Measurements from ENCODE around the gene RNF182.
"Not testable (repeated sequence)": the region's sequence is repeated elsewhere in the genome, so short reads cannot be mapped to it uniquely, and the experiment has no call there.

RNF182 gene

DNA sequence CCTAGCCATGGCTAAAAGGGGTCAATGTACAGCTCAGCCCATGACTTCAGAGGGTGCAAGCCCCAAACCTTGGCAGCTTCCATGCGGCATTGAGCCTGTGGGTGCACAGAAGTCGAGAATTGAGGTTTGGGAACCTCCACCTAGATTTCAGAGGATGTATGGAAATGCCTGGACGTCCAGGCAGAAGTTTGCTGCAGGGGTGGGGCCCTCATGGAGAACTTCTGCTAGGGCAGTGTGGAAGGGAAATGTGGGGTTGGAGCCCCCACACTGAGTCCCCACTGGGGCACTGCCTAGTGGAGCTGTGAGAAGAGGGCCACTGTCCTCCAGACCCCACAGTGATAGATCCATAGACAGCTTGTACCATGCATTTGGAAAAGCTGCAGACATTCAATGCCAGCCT lies 47.9 kb downstream of the RNF182 start:
- not testable (repeated sequence) for DNase-seq

DNA sequence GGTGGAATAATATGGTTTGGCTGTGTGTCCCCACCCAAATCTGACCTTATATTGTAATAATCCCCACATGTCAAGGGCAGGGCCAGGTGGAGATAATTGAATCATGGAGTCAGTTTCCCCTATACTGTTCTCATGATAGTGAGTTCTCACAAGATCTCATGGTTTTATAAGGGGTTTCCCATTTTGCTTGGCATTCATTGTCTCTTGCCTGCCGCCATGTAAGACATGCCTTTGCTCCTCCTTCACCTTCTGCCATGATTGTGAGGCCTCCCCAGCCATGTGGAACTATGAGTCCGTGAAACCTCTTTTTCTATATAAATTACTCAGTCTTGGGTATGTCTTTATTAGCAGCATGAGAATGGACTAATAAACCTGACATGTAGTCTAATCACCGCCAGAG lies 48.7 kb downstream of the RNF182 start:
- not testable (repeated sequence) for DNase-seq

DNA sequence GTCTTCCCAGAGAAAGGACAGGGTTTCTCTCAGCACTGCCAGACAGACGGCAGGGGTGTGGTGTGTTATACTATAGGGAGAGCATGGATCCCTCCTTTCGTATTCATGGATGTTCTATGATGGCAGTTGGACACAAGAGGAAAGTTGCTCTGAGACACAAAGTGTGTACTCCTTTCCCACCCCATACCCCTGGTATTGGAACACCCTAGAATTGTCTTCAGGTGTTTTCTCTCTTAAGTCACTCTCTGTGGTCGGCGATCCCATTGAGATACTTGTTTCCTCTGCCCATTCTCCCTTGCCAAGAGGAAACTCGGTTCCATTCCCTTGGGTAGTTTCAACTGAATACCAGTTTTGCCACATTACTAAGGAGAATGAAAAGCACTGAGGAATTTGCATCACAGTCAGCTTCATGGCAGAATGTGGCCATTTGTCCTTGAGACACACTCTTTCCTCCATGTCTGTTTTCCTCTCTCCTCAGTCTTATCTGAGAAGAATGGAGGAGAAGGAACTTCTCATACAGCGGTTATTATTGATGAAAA lies 53.4 kb downstream of the RNF182 start:
- DNase-seq, result no peak

DNA sequence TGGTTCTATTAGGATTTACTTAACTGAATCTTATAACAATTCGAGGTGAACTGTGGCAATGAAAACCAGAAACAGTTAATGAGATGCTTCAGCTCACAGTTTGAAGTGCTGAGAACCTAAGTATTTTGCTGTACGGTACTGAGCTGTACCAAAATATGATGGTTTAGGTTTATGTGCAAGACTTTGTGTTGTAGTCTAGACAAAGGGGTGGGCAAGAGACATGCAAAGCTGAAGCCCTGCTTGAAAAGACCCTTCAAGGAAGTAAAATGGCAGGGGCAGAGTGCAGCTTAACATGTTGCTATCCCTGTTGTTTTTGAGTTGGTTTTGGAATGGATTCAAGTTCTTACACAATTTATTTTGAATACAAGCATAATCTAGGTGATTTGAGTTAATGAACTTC lies 54.0 kb downstream of the RNF182 start:
- no peak for DNase-seq

DNA sequence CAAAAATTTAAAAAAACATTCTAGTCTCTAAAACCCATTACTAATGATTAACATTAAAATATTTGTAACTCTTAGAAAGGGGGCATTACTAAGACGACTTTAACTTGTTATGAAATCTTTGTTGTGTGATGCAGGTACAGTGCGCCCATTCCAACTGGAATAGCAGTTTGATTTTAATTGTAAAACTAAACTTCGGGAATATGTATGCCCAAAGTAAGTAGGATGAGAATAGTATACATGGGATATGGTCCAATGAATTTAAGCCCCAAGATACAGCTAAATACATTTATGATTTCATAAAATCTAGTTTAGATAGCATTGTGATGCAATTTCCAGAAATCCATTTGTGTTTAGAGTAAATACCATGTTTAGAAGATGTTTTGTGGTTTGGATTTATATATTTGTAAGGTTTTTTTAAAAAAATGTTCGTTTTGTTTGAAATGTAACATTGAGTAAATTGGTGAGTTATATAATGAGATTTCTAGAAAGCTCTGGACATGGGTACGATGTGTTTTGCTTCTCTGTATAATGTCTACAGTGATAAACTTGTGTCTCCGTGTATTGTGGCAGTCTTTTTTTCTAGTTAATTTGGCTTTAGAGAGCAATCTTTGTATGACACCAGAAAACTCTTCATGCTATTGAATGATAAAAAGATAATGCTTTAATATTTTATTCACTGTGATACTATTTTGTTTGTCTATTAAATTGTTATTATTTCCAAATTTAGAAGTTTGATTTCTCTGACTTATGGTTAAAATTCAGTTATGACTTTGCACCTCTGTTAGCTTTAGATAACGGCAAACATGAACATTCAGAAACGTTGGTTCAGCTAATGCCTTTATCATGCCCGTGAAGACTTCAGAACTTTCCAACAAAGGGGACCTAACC lies 54.8 kb downstream of the RNF182 start:
- DNase-seq, result no peak

DNA sequence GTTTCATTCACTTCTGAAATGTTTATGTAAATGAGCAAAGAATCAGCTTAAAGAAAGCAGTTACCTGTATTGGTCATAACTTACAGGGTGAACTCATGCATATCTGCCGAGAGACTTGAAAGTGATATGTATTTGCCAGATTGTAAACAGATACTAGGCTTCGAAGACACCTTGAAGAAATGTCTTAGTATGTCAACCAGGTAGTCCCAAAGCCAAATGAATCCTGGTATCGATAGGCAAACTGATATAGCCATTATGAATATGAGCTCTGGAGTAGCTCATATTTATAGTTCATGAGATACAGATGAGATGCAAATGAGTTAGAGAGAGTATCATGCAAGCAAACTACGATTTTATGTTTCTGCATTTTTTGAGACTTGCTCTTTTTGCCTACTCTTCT lies 55.8 kb downstream of the RNF182 start:
- no peak for DNase-seq

DNA sequence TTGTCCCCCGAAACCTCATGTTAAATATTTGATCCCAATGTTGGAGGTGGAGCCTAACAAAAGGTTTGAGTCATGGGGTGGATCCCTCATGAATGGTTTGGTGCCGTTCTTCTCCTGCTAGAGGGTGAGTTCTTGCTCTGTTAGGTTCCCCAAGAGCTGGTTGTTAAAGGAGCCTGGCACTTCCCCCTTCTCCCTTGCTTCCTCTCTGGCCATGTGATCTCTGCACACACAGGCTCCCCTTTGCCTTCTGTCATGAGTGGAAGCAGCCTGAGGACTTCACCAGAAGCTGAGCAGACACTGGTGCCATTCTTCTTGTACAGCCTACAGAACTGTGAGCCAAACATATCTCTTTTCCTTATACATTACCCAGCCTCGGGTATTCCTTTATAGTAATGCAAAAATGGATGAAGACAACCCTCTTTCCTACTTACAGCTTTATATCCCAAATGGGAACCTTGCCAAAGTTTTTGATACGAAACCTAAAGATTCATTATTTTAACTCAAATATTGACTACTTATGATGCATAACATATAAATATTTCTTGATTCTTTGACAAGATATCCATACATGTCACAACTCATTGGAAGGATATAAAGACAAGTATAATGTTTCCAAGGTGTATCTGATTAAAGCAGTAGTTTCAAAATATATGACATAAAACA lies 61.0 kb downstream of the RNF182 start:
- no peak for DNase-seq

DNA sequence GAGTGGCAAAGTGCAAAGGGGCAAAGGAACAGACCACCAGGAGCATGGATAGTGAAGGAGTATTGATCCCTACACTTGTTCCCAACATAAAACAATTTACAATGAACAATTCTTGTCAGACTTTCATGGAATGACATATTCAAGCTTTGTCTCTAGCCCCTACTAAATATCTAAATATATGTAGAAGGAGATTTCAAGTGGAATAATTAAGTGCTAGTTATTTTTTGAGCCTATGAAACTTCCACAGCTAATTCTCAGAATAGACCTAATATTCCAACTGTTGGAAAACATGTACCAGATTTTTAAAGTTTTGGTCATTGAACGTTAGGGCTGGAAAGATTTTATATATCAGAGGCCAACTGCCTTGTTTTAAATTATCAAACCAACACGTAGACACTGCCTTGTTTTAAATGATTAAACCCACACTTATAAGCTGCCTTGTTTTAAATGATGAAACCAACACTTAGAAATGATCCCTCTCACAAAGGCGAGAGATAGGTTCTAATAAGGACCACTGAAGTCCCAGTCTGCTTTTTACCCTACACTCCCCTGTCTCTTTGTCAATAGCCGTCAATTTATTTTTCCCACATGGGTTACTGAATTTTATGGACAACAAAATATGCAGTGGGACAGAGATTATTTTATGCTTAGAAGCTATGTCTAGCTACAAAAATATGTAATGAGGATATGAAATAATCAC lies 62.1 kb downstream of the RNF182 start:
- DNase-seq, result no peak

DNA sequence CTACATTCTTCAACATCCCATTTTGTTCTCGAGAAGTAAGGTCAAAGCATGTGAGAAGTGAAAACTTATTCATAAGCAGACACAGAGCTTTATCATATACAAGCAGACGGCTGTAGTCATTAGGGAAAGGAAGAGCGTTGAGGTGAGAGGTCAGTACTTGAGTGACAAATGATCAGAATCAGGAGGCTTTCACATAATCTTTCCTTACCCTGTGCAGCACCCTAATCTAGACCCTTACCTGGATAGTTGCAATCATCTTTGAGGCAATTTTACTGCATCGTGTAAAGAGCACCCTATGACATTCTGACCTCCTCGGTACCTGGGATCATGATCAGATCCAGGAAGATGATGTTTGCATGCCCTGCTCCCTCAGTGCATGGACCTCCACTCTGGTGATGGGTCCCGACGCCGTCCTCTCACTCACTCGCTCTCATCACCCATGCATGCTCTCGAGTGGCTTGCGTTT lies 62.7 kb downstream of the RNF182 start:
- DNase-seq, result no peak

DNA sequence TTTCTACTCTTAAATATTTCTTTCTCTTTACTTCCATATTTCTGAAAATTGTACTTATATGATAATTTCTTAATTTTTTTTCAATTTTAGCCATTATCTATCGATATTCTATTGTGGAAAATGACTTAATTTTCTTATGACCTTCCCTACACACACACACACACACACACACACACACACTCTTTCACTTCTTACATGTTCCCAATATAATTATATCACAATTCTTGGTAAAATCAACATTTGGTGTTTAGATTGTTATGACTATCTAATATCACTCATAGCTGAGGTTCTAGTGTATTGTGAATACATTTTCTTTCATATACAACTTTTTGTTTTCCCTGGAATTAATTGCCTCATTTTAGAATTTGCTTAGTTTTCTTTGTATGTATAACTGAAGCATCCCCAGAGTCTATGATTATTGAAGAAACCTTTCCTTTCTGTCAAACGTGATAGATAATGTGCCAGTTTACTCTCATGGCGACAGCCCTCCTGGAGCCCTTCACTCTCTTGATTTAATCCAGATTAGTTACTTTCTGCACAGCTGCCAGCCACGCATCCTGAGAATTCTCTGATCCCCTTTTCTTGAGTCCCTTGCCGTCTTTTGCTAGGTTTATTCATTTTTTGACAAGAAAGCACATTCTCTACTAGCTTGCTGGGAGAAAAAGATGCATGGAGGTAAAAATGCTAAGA lies 63.4 kb downstream of the RNF182 start:
- no peak for DNase-seq

DNA sequence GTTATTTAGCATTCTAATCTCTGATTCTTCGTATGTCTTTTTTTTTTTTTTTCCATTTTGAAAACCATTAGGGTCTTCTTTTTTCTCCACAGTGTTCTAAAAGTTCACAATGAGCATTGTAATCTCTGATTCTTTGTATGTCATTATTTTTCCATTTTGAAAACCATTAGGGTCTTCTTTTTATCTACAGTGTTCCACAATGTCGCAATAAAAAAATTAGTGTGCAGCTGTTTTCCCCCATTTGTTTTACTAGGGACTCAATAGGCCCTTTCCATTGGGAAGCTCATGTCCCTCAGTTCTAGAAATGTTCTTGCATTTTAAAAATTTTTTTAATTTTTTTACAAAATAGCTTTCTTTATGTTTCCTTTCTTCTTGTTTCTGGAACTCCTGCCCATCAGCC lies 64.2 kb downstream of the RNF182 start:
- no peak for DNase-seq

DNA sequence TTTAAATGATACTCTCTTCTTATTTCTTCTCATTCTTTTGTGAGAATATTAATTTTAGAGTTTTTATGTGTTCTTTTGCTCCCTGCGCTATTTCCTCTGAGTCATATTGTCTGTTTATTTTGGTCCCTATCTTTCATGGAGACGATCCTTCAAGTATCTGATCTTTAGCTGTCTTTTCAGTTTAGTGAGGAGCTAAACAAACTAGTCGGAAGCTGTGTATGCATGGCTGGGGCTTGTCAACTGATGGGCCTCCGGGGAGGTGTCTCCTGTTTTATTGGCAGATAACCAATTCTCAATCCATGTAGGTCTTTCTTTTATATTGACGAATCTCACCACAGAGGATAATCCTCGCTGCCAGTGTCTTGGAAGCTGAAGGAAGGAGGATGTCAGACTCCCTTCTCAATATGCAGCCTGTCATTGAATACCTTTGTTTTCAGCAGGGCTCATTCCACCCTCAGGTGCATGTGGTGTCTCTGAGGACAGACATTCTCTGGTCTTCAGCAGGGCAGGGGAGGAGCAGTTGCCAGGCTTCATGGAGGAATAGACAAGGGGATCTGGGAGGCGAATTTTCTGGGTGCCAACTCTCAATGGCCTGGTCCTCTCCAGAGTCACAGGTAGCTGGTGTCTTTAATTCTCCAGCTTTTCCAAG lies 64.9 kb downstream of the RNF182 start:
- DNase-seq, result no peak

DNA sequence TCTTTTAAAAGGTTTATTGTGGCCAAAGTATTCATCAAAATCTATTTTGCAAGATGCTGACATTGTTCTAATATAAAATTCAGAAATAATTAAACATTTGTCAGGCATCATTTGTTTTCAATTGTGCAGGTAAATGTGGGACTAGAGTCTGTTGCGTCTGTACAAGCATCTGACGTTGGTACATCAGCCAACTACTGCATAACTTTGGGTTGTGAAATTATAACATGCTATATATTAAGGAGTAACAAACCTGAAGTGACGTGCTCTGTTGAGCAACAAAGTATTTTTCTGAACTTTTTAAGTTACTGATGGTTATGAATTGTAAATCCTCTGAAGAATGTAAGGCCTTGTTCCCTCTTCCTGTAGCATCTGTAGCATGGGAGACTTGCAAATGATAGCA lies 66.0 kb downstream of the RNF182 start:
- DNase-seq, result no peak

DNA sequence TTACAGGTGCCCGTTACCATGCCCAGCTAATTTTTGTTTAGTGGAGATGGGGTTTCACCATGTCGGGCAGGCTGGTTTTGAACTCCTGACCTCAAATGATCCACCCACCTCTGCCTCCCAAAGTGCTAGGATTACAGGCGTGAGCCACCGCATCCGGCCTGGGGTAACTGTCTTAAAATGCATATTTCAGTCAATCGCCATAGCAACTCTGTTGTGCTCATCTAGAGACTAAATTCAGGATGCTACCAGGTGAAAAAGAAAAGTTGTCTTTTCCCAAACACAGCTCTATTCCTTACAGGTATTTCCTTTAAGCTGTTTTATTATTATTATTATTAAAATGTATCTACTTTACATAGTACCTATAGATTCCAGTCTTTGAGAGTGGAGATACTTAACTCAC lies 66.6 kb downstream of the RNF182 start:
- DNase-seq, result no peak

DNA sequence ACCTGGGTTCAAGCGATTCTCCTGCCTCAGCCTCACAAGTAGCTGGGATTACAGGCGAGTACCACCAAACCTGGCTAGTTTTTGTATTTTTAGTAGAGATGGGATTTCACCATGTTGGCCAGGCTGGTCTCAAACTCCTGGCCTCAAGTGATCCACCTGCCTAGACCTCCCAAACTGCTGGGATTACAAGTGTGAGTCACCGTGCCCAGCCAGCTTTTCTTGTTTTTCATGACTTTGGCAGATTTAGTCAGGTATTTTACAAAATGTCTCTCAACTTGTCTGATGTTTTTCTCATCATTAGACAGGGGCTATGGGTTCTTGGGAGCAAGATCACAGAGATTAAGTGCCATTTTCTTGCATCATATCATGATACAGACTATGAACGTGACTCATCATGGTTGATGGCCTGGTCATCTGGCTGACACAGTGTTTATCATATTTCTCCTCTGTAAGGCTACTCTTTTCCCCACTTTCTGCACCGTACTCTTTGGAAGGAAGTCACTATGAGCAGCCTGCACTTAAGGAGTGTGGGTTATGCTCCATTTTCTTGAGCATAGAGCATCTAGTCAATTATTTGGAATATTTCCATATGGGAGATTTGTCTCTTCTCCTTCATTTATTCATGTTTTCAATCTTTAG lies 67.8 kb downstream of the RNF182 start:
- no peak for DNase-seq

DNA sequence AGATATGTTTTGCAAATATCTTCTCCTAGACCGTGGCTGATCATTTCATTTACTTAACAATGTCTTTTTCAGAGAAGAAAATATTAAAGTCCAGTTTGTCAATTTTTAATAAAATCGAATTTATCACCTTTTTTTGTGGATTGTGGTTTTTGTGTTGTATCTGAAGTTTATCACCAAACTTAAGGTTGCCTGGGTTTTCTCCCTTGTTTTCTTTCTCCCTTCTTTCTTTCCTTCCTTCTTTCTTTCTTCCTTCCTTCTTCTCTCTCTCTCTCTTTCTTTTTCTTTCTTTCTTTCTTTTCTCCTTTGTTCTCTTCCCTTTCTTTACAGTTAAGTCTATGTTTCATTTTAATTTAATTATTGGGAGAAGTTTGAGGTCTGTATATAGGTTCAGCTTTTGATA lies 68.7 kb downstream of the RNF182 start:
- DNase-seq, result no peak

DNA sequence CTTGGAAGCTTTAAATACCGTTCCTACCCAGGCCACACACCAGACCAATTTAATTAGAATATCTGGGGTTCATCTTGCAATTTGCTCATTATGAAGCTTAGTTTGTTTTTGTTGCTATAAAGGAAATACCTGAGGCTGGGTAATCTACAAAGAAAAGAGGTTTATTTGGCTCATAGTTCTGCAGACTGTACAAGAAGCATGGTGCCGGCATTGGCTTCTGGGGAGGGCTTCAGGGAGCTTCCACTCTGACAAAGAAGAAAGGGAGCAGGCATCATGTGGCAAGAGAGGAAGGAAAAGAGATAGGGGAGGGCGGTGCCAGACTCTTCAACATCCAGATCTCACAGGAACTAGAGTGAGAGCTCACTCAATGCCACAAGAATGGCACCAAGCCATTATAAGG lies 73.6 kb downstream of the RNF182 start:
- DNase-seq, result no peak

DNA sequence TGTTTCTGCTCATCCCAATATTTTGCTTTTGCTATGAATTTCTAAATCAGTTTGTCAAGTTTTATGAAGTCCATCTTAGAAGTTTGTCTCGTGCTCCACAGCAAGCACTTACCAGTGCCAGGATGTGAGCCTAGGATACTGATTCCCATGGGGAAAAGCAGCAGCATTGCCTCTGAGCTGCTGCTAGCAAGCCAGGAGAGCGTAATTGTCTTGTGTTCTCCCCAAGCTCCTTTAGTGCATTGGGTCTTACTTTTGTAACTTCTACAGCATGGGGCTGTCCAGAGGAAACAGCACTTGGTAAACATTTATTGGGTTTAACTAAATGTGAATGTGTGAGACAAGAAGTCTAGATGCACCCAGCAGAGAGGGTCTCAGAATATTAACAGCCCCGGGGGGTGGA lies 76.1 kb downstream of the RNF182 start:
- DNase-seq, result no peak

DNA sequence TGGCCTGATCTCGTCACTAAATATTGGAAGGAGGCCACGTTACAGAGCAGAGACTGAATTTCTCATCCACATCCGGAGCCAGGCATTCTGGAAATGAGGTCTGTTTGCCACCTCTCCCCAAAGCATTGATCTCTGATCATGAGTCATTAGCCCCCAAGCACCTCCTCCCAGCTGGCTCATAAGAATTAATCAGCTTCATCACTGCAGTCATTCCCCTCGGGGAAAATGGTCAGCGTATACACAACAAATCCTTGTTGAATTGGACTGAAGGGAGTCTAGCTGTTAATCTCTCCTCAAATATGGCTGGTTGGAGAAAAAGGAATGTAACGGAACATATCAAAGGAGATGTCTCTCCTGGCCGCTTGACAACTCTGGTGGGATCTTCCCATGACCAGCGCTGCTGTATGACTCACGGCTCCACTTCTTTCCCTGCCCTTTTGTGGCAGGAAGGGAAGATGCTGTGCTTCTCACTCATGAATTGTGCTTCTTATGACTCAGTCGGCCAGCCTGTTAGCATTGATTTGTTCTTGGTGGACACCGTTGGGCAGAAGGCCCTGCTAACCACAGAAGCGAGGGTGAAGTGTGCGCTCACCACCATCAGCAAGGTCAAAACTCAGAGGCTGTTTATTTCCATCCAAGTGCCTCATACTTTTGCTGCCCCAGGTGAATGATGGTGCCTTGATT lies 76.7 kb downstream of the RNF182 start:
- DNase-seq, result no peak

DNA sequence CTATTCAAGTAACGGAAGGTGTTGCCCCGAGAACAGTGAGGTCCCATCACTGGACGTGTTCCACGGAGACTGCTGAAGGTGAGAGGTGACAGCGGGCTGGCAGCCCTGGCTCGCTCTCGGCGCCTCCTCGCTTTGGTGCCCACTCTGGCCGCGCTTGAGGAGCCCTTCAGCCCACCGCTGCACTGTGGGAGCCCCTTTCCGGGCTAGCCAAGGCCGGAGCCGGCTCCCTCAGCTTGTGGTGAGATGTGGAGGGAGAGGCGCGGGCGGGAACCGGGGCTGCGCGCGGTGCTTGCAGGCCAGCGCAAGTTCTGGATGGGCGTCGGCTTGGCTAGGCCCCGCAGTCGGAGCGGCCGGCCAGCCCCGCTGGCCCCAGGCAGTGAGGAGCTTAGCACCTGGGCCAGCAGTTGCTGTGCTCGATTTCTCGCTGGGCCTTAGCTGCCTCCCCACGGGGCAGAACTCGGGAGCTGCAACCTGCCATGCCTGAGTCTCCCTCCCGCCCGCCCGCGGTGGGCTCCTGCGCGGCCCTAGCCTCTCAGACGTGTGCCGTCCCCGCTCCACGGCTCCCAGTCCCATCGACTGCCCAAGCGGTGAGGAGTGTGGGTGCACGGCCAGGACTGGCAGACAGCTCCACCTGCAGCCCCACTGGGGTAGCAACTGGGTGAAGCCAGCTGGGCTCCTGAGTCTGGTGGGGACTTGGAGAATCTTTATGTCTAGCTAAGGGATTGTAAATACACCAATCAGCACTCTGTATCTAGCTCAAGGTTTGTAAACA lies 77.6 kb downstream of the RNF182 start:
- no peak for DNase-seq

Data from NCI-H1417 treated with DMSO at 0.1 percent for 48 hours (cell line).